ENCODE data around the gene PSG11. TPM values are rescaled to one million over a fixed set of nuclear protein-coding genes. Genes with fewer than 3 reads are reported as not detected.
"Not testable (repeated sequence)": the region's sequence is repeated elsewhere in the genome, so short reads cannot be mapped to it uniquely, and the experiment has no call there.

PSG11 gene
- total RNA-seq, 3 donors from 2014 or later, result not detected

DNA sequence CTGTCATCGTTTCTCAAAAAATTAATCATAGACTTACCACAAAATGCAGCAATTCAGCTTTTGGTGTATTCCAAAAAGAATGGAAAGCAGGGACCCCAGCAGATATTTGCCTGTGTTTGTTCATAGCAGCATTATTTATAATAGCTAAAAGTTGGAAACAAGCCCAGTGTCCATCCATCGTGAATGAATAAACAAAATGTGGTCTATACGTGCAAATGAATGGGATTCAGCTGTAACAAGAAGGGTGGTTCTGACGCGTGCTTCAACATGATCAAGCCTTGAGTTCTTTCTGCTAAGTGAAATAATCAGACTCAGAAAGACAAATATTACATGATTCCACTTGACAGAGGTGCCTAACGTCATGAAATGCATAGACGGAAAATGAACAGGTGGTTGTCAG lies 36.4 kb downstream of the PSG11 start:
- TF ChIP-seq, protein P1, sequence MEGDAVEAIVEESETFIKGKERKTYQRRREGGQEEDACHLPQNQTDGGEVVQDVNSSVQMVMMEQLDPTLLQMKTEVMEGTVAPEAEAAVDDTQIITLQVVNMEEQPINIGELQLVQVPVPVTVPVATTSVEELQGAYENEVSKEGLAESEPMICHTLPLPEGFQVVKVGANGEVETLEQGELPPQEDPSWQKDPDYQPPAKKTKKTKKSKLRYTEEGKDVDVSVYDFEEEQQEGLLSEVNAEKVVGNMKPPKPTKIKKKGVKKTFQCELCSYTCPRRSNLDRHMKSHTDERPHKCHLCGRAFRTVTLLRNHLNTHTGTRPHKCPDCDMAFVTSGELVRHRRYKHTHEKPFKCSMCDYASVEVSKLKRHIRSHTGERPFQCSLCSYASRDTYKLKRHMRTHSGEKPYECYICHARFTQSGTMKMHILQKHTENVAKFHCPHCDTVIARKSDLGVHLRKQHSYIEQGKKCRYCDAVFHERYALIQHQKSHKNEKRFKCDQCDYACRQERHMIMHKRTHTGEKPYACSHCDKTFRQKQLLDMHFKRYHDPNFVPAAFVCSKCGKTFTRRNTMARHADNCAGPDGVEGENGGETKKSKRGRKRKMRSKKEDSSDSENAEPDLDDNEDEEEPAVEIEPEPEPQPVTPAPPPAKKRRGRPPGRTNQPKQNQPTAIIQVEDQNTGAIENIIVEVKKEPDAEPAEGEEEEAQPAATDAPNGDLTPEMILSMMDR (IDR thresholded peaks at IDR 0.05), result no peak
- TF ChIP-seq POLR2AphosphoS5 (IDR thresholded peaks at IDR 0.05), result no peak
- TF ChIP-seq POLR2A (IDR thresholded peaks at IDR 0.05), result no peak
- H3K27ac ChIP-seq, result no peak overlapping the region
- no peaks in the 10 kb centered on the region for H3K9me3 ChIP-seq
- H3K4me3 ChIP-seq, result no peak overlapping the region
- H3K36me3 ChIP-seq, result no peaks in the 10 kb centered on the region
- H3K27me3 ChIP-seq, result no peaks in the 10 kb centered on the region
- no peak for DNase-seq (ENCODE audit: low spot score in 2 of 2)
- no peaks in the 10 kb centered on the region for H3K4me1 ChIP-seq
- intact Hi-C loops (cut with DNase I; ENCODE audit: low total_unique reads), result no loop called here

DNA sequence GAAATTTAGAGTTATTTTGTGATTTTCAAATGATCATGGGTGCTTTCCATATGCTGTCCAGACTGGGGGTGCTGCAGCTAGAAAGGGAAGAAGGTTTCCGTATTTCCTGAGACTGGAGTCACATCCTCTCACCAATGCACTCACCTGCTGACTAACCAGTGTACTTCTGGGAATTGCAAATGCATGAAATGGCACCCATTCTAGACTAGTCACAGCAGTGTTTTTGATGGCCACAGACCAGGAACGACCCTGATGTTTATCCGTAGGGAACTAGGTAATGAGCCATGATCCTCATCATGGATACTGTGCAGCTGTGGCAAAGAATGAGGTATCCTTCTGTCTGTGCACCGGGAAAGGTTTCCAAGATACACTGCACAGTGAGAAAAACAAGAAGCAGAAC lies 37.1 kb downstream of the PSG11 start:
- H3K4me3 ChIP-seq; intact Hi-C loops (cut with DNase I; ENCODE audit: low total_unique reads); H3K9me3 ChIP-seq; DNase-seq (ENCODE audit: low spot score in 2 of 2); H3K4me1 ChIP-seq; H3K27ac ChIP-seq; H3K36me3 ChIP-seq; H3K27me3 ChIP-seq: not testable (repeated sequence)

DNA sequence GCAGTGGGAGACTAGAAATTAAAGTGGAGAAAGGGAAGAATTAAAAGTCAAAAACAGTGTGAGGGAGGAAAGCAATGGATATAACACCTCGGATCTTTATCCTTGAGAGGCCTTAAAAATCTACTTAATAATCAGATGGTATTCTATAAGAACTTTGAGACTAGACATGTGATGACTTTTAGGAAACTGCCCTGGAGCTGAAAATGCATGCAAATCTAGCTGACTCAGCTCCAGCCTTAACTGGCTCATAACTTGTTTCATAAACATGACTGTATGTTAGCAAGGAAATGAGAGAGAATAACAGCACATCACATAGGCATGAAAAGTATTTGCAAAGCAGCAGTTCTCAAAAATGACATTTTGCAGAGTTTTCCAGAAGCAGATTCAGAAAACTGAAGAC lies 38.1 kb downstream of the PSG11 start:
- H3K27me3 ChIP-seq; H3K36me3 ChIP-seq; DNase-seq (ENCODE audit: low spot score in 2 of 2); H3K9me3 ChIP-seq; H3K4me1 ChIP-seq; intact Hi-C loops (cut with DNase I; ENCODE audit: low total_unique reads); H3K27ac ChIP-seq; H3K4me3 ChIP-seq: not testable (repeated sequence)

DNA sequence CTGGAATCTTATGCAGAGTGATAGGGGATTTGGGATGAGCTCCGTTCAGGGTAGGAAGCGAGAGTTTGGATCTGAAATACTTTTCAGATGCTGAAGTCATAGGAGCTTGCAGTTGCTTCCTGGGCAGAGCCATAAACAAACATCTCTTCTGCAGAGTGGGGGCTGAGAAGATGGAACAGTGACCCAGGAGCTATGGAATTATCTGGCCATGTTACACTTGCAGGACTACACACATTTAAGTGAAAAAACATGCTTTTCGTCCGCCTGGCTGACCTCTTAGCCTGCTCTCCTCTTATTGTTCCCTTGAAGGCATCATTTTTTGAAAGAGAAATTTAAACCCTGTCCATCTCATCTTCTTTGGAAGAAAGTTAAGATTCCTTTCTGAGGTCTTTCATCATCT lies 40.7 kb downstream of the PSG11 start:
- no peaks in the 10 kb centered on the region for H3K36me3 ChIP-seq
- H3K27me3 ChIP-seq, result no peaks in the 10 kb centered on the region
- no peak overlapping the region for H3K4me3 ChIP-seq
- H3K4me1 ChIP-seq, result no peaks in the 10 kb centered on the region
- no peak for DNase-seq (ENCODE audit: low spot score in 2 of 2)
- intact Hi-C loops (cut with DNase I; ENCODE audit: low total_unique reads), result no loop called here
- TF ChIP-seq, protein P1 (IDR thresholded peaks at IDR 0.05), result no peak
- TF ChIP-seq POLR2A (IDR thresholded peaks at IDR 0.05) (no peak), POLR2AphosphoS5 (IDR thresholded peaks at IDR 0.05) (no peak)
- no peaks in the 10 kb centered on the region for H3K9me3 ChIP-seq
- no peak overlapping the region for H3K27ac ChIP-seq

DNA sequence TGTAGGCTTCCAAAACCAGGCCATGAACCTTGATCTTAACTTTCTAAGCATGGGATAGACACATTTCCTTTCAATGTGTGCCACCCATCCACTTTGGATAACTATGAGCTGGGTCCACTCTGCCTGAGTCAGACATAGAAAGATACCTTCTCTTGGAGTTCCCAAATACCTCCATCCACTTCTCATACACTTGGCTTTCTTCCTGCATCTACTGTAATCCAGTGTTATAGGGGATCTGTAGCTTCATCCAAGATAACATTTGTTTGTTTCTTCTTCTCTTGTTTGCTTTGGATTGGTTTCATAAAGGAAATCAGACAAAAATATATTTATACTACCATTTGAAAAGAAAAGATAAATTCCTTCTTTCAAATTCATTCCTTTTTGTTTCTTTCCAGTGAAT lies 44.2 kb downstream of the PSG11 start:
- H3K4me1 ChIP-seq; H3K4me3 ChIP-seq; H3K36me3 ChIP-seq; intact Hi-C loops (cut with DNase I; ENCODE audit: low total_unique reads); H3K9me3 ChIP-seq; DNase-seq (ENCODE audit: low spot score in 2 of 2); H3K27me3 ChIP-seq; H3K27ac ChIP-seq: not testable (repeated sequence)

DNA sequence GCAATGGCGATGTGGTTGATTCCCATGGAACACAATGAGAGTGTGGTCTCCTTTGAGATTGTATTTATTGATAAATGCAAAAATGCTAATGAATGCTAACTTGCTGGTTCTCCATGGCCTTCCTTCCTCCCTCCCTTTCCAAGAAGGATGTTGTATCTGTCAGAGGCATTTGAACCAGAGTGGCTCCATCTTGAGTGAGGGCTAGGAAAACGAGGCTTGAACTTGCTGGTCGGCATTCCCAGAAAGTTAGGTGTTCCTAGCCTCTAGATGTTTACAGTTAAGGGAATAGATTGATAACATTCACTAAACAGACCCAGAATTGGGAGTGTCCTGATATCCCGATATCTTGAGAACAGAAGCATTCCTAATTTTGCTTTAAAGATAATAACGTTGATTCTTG lies 54.8 kb downstream of the PSG11 start:
- H3K36me3 ChIP-seq; H3K27ac ChIP-seq; intact Hi-C loops (cut with DNase I; ENCODE audit: low total_unique reads); H3K4me3 ChIP-seq; H3K4me1 ChIP-seq; DNase-seq (ENCODE audit: low spot score in 2 of 2); H3K27me3 ChIP-seq; H3K9me3 ChIP-seq: not testable (repeated sequence)

DNA sequence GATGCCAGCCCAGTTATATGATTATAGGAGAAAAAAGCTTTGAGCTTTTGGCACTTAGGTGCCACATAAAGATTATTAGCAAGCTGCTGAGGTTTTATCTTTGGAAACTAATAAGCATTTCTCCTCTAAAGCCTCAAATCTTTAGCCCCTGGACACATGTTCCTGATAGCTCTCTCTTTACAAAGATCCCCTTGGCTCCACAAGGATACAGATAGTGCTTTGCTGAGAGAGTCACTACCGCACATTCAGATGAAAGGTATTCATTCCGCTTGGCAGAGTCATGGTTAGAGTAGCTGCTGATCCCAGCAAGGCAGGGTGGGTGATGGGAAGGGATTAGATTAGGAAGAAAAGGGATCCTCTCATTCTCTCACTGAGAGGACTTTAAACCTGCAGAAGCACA lies 61.1 kb downstream of the PSG11 start:
- no peaks in the 10 kb centered on the region for H3K9me3 ChIP-seq
- no peak overlapping the region for H3K4me3 ChIP-seq
- intact Hi-C loops (cut with DNase I; ENCODE audit: low total_unique reads), result no loop called here
- no peaks in the 10 kb centered on the region for H3K27me3 ChIP-seq
- H3K36me3 ChIP-seq, result no peaks in the 10 kb centered on the region
- H3K4me1 ChIP-seq, result no peaks in the 10 kb centered on the region
- DNase-seq (ENCODE audit: low spot score in 2 of 2), result no peak
- no peak overlapping the region for H3K27ac ChIP-seq
- TF ChIP-seq, protein P1 (IDR thresholded peaks at IDR 0.05), result no peak
- TF ChIP-seq POLR2A (IDR thresholded peaks at IDR 0.05), result no peak
- no peak for TF ChIP-seq POLR2AphosphoS5 (IDR thresholded peaks at IDR 0.05)

Measured in breast epithelium (tissue), 4 donors.